Activated B cell treated with CpG ODN at 0.5 μM for 24 hours (primary cell): ENCODE measurements around the gene NCBP3. TPM values are rescaled to one million over a fixed set of nuclear protein-coding genes. Genes with fewer than 3 reads are reported as not detected.

Experiments
- ATAC-seq: fragments of 200-7000 bp; cut with Tn5 transposase; one replicate; pipeline ENCODE4 v1.10.0; 2021; ENCODE audit warnings: low read depth, mild to moderate bottlenecking, moderate library complexity
- CTCF ChIA-PET: fragments of 350-600 bp; sonication (Branson Sonifier 250); formaldehyde crosslinking; loops from one replicate; lab custom pipeline; 2021; ENCODE audit warnings: antibody characterized with exemption; lab: Charles Lee
- POLR2A ChIA-PET: fragments of 350-600 bp; sonication (Branson Sonifier 250); formaldehyde crosslinking; loops from one replicate; lab custom pipeline; 2021; ENCODE audit warnings: antibody characterized with exemption; lab: Charles Lee
- DNase-seq: peaks from one replicate; pipeline ENCODE4 v3.0.0; 2022
- H3K27ac Mint-ChIP-seq: one replicate; pipeline ENCODE4 v1.8.0; 2020; ENCODE audit warnings: mixed read lengths
- H3K27me3 Mint-ChIP-seq: one replicate; pipeline ENCODE4 v1.8.0; 2021; ENCODE audit warnings: mixed read lengths
- H3K36me3 Mint-ChIP-seq: one replicate; pipeline ENCODE4 v1.8.0; 2021; ENCODE audit warnings: low read depth, mixed read lengths
- H3K4me1 Mint-ChIP-seq: one replicate; pipeline ENCODE4 v1.8.0; 2021; ENCODE audit warnings: mixed read lengths
- H3K4me3 Mint-ChIP-seq: one replicate; pipeline ENCODE4 v1.8.0; 2020; ENCODE audit warnings: mild to moderate bottlenecking, mixed read lengths
- H3K9me3 Mint-ChIP-seq: one replicate; pipeline ENCODE4 v1.8.0; 2020; ENCODE audit warnings: mixed read lengths
- CTCF ChIP-seq: fragments of 200-600 bp; IDR thresholded peaks from one replicate; pipeline ENCODE4 v1.8.0; 2022; ENCODE audit warnings: antibody characterized with exemption, mild to moderate bottlenecking
- intact Hi-C: fragments of 100-400 bp; cut with micrococcal nuclease; formaldehyde crosslinking; loops from one replicate; pipeline ENCODE4 v1.15.1; 2024
- total RNA-seq: library from RNA; stranded (reverse); gene quantifications from 2 replicates; pipeline ENCODE4 v1.2.3, GENCODE V29; 2022

The NCBP3 gene
- total RNA-seq, 1 donor from 2014 or later, result 49.5 TPM

- ChIA-PET POLR2A (no interaction called here), CTCF (interaction anchor here (1.4 kb wide), 1 partner anchor 127 kb away, joined by 3 read pairs; no protein-coding TSS in a partner anchor)
- Mint-ChIP-seq H3K9me3 (no peaks in the 10 kb centered on the region), H3K36me3 (peaks cover 20% of the 10 kb centered on the region), H3K4me1 (no peaks in the 10 kb centered on the region), H3K27ac (no peak overlapping the region), H3K4me3 (no peak overlapping the region), H3K27me3 (no peaks in the 10 kb centered on the region)
- no peak for ATAC-seq
- intact Hi-C loops, result no loop called here
- no peak for TF ChIP-seq CTCF
- DNase-seq, result no peak
Observed at GRCh38 chr17:3877220-3877619, 31.2 kb upstream of the NCBP3 start.

- ChIA-PET CTCF (no interaction called here), POLR2A (no interaction called here)
- DNase-seq (no peak), ATAC-seq (no peak)
- no peak for TF ChIP-seq CTCF
- Mint-ChIP-seq H3K4me1 (peaks cover 5% of the 10 kb centered on the region), H3K27me3 (no peaks in the 10 kb centered on the region), H3K36me3 (peaks cover 20% of the 10 kb centered on the region), H3K4me3 (no peak overlapping the region), H3K9me3 (no peaks in the 10 kb centered on the region), H3K27ac (no peak overlapping the region)
- intact Hi-C loops, result no loop called here
Observed at GRCh38 chr17:3875317-3875716, 29.3 kb upstream of the NCBP3 start.

- TF ChIP-seq CTCF, result no peak
- intact Hi-C loops, result no loop called here
- CTCF ChIA-PET, result no interaction called here
- no peaks in the 10 kb centered on the region for H3K27me3 Mint-ChIP-seq
- no peak overlapping the region for H3K4me3 Mint-ChIP-seq
- DNase-seq (no peak), ATAC-seq (no peak)
- POLR2A ChIA-PET, result no interaction called here
- H3K9me3 Mint-ChIP-seq, result no peaks in the 10 kb centered on the region
- no peak overlapping the region for H3K27ac Mint-ChIP-seq
- peaks cover 5% of the 10 kb centered on the region for H3K4me1 Mint-ChIP-seq
- H3K36me3 Mint-ChIP-seq, result peaks cover 22% of the 10 kb centered on the region
Observed at GRCh38 chr17:3873862-3874261, 27.8 kb upstream of the NCBP3 start.

- Mint-ChIP-seq H3K9me3 (no peaks in the 10 kb centered on the region), H3K27me3 (no peaks in the 10 kb centered on the region), H3K4me1 (peaks cover 5% of the 10 kb centered on the region), H3K4me3 (no peak overlapping the region), H3K36me3 (peaks cover 16% of the 10 kb centered on the region), H3K27ac (peak overlapping the region; percentile 43)
- TF ChIP-seq CTCF, result no peak
- ChIA-PET POLR2A (no interaction called here), CTCF (no interaction called here)
- intact Hi-C loops, result no loop called here
- ATAC-seq (no peak), DNase-seq (no peak)
Observed at GRCh38 chr17:3870871-3871306, 24.8 kb upstream of the NCBP3 start.

GRCh38 chr17:3867606-3868005 lies 21.6 kb upstream of the NCBP3 start:
- intact Hi-C loops, result no loop called here
- peaks cover 5% of the 10 kb centered on the region for H3K4me1 Mint-ChIP-seq
- DNase-seq (no peak), ATAC-seq (no peak)
- no peak for TF ChIP-seq CTCF
- ChIA-PET CTCF (interaction anchor here (1.5 kb wide), 1 partner anchor 46 kb away, joined by 4 read pairs; no protein-coding TSS in a partner anchor), POLR2A (no interaction called here)
- peaks cover 6% of the 10 kb centered on the region for H3K36me3 Mint-ChIP-seq
- H3K27me3 Mint-ChIP-seq, result no peaks in the 10 kb centered on the region
- H3K4me3 Mint-ChIP-seq, result no peak overlapping the region
- H3K9me3 Mint-ChIP-seq, result no peaks in the 10 kb centered on the region
- H3K27ac Mint-ChIP-seq, result no peak overlapping the region
